DOHH2 (cell line): ENCODE measurements around the gene GAS6.

Experiments
- EZH2phosphoT487 ChIP-seq: fragments of 200-600 bp; sonication (generic); IDR thresholded peaks from 2 replicates; pipeline ENCODE4 v1.6.1; 2017; ENCODE audit warnings: borderline replicate concordance, mild to moderate bottlenecking, antibody characterized with exemption, low read length, moderate library complexity, mixed read lengths
- TF ChIP-seq, protein P1 (sequence below): fragments of 200-600 bp; sonication (generic); IDR thresholded peaks from one replicate; pipeline ENCODE4 v1.5.1; 2014; ENCODE audit warnings: antibody characterized with exemption, mild to moderate bottlenecking, low read depth, low read length; ENCODE audit not compliant: poor library complexity, severe bottlenecking

DNA sequence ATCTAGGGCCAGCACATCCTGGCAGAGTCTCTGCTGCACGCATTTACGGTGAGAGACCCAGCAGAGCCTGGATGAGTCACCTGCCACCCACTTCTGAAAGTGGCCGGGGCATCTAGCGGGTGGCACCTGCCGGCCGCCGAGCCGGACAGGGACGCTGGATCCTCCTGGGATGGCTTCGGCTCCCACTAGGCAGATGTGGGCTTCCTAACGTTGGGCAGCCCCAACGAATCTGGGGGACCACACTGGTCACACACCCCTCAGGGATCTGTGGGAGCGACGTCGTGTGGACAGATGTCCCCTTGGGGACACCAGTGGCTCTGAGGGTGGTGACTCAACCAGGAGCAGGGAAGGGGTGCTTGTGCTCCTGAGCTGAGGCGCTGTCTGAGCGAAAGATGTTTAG is 72.7 kb downstream of the GAS6 start:
- TF ChIP-seq, protein P1, sequence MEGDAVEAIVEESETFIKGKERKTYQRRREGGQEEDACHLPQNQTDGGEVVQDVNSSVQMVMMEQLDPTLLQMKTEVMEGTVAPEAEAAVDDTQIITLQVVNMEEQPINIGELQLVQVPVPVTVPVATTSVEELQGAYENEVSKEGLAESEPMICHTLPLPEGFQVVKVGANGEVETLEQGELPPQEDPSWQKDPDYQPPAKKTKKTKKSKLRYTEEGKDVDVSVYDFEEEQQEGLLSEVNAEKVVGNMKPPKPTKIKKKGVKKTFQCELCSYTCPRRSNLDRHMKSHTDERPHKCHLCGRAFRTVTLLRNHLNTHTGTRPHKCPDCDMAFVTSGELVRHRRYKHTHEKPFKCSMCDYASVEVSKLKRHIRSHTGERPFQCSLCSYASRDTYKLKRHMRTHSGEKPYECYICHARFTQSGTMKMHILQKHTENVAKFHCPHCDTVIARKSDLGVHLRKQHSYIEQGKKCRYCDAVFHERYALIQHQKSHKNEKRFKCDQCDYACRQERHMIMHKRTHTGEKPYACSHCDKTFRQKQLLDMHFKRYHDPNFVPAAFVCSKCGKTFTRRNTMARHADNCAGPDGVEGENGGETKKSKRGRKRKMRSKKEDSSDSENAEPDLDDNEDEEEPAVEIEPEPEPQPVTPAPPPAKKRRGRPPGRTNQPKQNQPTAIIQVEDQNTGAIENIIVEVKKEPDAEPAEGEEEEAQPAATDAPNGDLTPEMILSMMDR, result no peak
- TF ChIP-seq EZH2phosphoT487, result no peak
